ENCODE measurements around the gene SNCAIP. TPM values are rescaled to one million over a fixed set of nuclear protein-coding genes. Genes with fewer than 3 reads are reported as not detected.
"Not testable (repeated sequence)": the region's sequence is repeated elsewhere in the genome, so short reads cannot be mapped to it uniquely, and the experiment has no call there.

The SNCAIP gene
- total RNA-seq, 4 donors from 2014 or later = 2.4 to 6.5 (median 4.0) TPM

GRCh38 chr5:122480146-122480545 is 168.1 kb downstream of the SNCAIP start:
- TF ChIP-seq POLR2A (IDR thresholded peaks at IDR 0.05) (no peak), POLR2AphosphoS5 (IDR thresholded peaks at IDR 0.05) (no peak), CTCF (IDR thresholded peaks at IDR 0.05) (no peak), EP300 (IDR thresholded peaks at IDR 0.05) (no peak)
- no peaks in the 10 kb centered on the region for H3K27me3 ChIP-seq
- no peaks in the 10 kb centered on the region for H3K9me3 ChIP-seq
- H3K36me3 ChIP-seq = no peaks in the 10 kb centered on the region
- no peak for DNase-seq (ENCODE audit: low spot score in 2 of 2)
- no peak overlapping the region for H3K27ac ChIP-seq
- 72% methylated on average over 1 of the region's 1 CpG for whole genome bisulfite sequencing
- peaks cover 10% of the 10 kb centered on the region for H3K4me1 ChIP-seq
- no peak overlapping the region for H3K4me3 ChIP-seq

GRCh38 chr5:122484103-122484502 is 172.1 kb downstream of the SNCAIP start:
- Histone ChIP-seq H3K4me3 (no peak overlapping the region), H3K27me3 (no peaks in the 10 kb centered on the region), H3K9me3 (no peaks in the 10 kb centered on the region), H3K27ac (no peak overlapping the region), H3K4me1 (peaks cover 7% of the 10 kb centered on the region), H3K36me3 (no peaks in the 10 kb centered on the region)
- DNase-seq (ENCODE audit: low spot score in 2 of 2) = no peak
- no peak for TF ChIP-seq EP300 (IDR thresholded peaks at IDR 0.05)
- TF ChIP-seq POLR2A (IDR thresholded peaks at IDR 0.05) = no peak
- TF ChIP-seq CTCF (IDR thresholded peaks at IDR 0.05) = no peak
- TF ChIP-seq POLR2AphosphoS5 (IDR thresholded peaks at IDR 0.05) = no peak
- 92% methylated on average over 3 of the region's 3 CpGs for WGBS

- Histone ChIP-seq H3K4me3 (no peak overlapping the region), H3K27ac (no peak overlapping the region), H3K27me3 (no peaks in the 10 kb centered on the region), H3K36me3 (no peaks in the 10 kb centered on the region), H3K9me3 (no peaks in the 10 kb centered on the region), H3K4me1 (peaks cover 5% of the 10 kb centered on the region)
- no peak for DNase-seq (ENCODE audit: low spot score in 2 of 2)
- 82% methylated on average over 2 of the region's 2 CpGs for WGBS
- TF ChIP-seq POLR2A (IDR thresholded peaks at IDR 0.05) (no peak), CTCF (IDR thresholded peaks at IDR 0.05) (no peak), EP300 (IDR thresholded peaks at IDR 0.05) (no peak), POLR2AphosphoS5 (IDR thresholded peaks at IDR 0.05) (no peak)
Observed at GRCh38 chr5:122485226-122485625, 173.2 kb downstream of the SNCAIP start.

GRCh38 chr5:122486616-122487015 is 174.6 kb downstream of the SNCAIP start:
- H3K27ac ChIP-seq; H3K4me3 ChIP-seq; DNase-seq (ENCODE audit: low spot score in 2 of 2); H3K36me3 ChIP-seq; H3K9me3 ChIP-seq; H3K4me1 ChIP-seq; H3K27me3 ChIP-seq: not testable (repeated sequence)
- 94% methylated on average over 6 of the region's 6 CpGs for WGBS

GRCh38 chr5:122490718-122491117 is 178.7 kb downstream of the SNCAIP start:
- no peak for DNase-seq (ENCODE audit: low spot score in 2 of 2)
- TF ChIP-seq POLR2A (IDR thresholded peaks at IDR 0.05) (no peak), EP300 (IDR thresholded peaks at IDR 0.05) (no peak), POLR2AphosphoS5 (IDR thresholded peaks at IDR 0.05) (no peak), CTCF (IDR thresholded peaks at IDR 0.05) (no peak)
- H3K27ac ChIP-seq = no peak overlapping the region
- H3K9me3 ChIP-seq = no peaks in the 10 kb centered on the region
- no peaks in the 10 kb centered on the region for H3K27me3 ChIP-seq
- no peak overlapping the region for H3K4me3 ChIP-seq
- WGBS = 85% methylated on average over 5 of the region's 5 CpGs
- H3K36me3 ChIP-seq = no peaks in the 10 kb centered on the region
- peaks cover 8% of the 10 kb centered on the region for H3K4me1 ChIP-seq

GRCh38 chr5:122492675-122493074 is 180.6 kb downstream of the SNCAIP start:
- no peak overlapping the region for H3K27ac ChIP-seq
- TF ChIP-seq EP300 (IDR thresholded peaks at IDR 0.05) = no peak
- TF ChIP-seq POLR2AphosphoS5 (IDR thresholded peaks at IDR 0.05) = no peak
- TF ChIP-seq CTCF (IDR thresholded peaks at IDR 0.05) = no peak
- TF ChIP-seq POLR2A (IDR thresholded peaks at IDR 0.05) = no peak
- 46% methylated on average over 3 of the region's 3 CpGs for WGBS
- no peak overlapping the region for H3K4me3 ChIP-seq
- no peaks in the 10 kb centered on the region for H3K9me3 ChIP-seq
- no peak for DNase-seq (ENCODE audit: low spot score in 2 of 2)
- H3K27me3 ChIP-seq = no peaks in the 10 kb centered on the region
- H3K36me3 ChIP-seq = no peaks in the 10 kb centered on the region
- peaks cover 8% of the 10 kb centered on the region for H3K4me1 ChIP-seq

Data from suprapubic skin (tissue), 4 donors.